Sciatic nerve (tissue), 2 donors: Measurements from ENCODE around the gene ACAA1. TPM values are rescaled to one million over a fixed set of nuclear protein-coding genes. Genes with fewer than 3 reads are reported as not detected.

ENCODE experiments used
- ATAC-seq: fragments of 200-7000 bp; cut with Tn5 transposase; one replicate; pipeline ENCODE4 v1.9.1; 2020; ENCODE audit warnings: mild to moderate bottlenecking, moderate library complexity
- DNase-seq: peaks from one replicate; pipeline ENCODE4 v3.0.0-alpha.2; 2020; ENCODE audit warnings: low spot score
- intact Hi-C: fragments of 100-400 bp; cut with DNase I; formaldehyde crosslinking; loops from one replicate; pipeline ENCODE4 v1.14.2; 2022
- total RNA-seq: library from RNA; stranded (reverse); fragmentation: NEBNext Ultra II Directional; extraction: Animal tissue kit (Norgen Biotek cat#: 25700); gene quantifications from one replicate; pipeline ENCODE4 v1.2.1, GENCODE V29; 2021
- donor health status: DM: no; HTN: no; CAD: no.
- donor health status: DM: no; HTN: no; CAD: no.

Gene ACAA1
- total RNA-seq, 1 donor from 2014 or later, result 67.6 TPM

DNA sequence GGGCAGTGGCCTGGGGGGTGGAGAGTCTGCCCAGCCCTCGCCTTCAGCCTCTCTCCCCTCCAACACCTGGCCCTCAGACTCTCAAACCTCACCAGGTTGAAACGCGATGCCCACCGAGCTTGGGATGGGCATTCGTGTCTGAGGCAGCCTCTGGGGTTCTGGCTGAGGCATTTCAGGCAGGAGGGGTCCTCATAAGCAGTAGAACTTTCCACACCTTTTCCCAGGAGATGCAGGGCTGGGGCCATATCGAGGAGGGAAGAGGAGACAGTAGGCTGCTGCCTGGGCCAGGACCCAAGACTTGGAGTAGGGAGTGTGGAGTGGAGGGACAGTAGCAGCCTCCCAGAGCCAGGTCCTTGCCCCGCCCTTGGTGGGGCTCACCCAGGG lies 24.6 kb downstream of the ACAA1 start:
- ATAC-seq (no peak), DNase-seq (no peak)
- intact Hi-C loops, result loop anchor here (10.0 kb wide), 1 partner anchor 372 kb away; no protein-coding TSS in a partner anchor

DNA sequence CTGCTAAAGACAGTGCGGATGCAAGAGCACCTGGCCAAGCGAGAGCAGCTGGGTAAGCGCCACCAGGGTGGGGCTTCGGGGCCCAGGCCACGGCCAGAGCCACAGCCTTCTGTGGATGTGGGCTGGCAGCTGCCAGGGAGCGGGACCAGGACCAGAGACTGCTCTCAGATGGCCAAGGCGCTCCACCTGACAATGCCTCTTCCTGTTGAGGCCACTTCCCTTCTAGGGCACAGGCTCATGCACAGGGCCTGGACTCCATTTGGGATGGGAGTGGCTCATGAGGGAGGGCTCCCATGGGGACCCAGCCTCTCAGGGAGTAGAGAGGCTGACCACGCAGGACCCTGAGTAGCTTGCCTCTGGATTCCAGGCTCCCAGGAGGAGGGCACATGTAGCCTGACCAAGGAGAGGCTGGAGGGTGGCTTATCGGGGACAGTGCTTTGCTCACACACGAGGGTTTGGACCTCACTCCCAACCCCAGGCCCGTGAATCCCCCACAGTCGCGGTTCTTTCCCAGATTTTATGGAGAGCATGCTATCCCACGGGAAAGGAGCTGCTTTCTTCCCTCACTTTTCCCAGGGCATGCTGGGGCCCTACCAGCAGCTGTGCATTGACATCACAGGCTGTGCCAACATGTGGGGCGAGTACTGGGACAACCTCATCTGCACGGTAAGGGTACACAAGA lies 25.1 kb downstream of the ACAA1 start:
- intact Hi-C loops, result loop anchor here (10.0 kb wide), 1 partner anchor 373 kb away; no protein-coding TSS in a partner anchor

GRCh38 chr3:38111201-38111600 lies 25.7 kb downstream of the ACAA1 start:
- intact Hi-C loops, result loop anchor here (10.0 kb wide), 1 partner anchor 374 kb away; no protein-coding TSS in a partner anchor

More for the DNA sequence above, 25.1 kb downstream of the ACAA1 start:
- no peak for DNase-seq
- no peak for ATAC-seq

GRCh38 chr3:38110314-38111050 lies 26.4 kb downstream of the ACAA1 start:
- DNase-seq, result no peak
- ATAC-seq, result no peak

More at GRCh38 chr3:38111201-38111600, 25.7 kb downstream of the ACAA1 start:
- ATAC-seq (no peak), DNase-seq (no peak)

GRCh38 chr3:38109580-38110313 lies 27.2 kb downstream of the ACAA1 start:
- intact Hi-C loops, result loop anchor here (10.0 kb wide), 1 partner anchor 375 kb away; no protein-coding TSS in a partner anchor
- DNase-seq (no peak), ATAC-seq (no peak)

More at GRCh38 chr3:38110314-38111050, 26.4 kb downstream of the ACAA1 start:
- intact Hi-C loops, result loop anchor here (10.0 kb wide), 1 partner anchor 374 kb away; no protein-coding TSS in a partner anchor

GRCh38 chr3:38108649-38109579 lies 28.0 kb downstream of the ACAA1 start:
- intact Hi-C loops, result no loop called here
- no peak for DNase-seq
- no peak for ATAC-seq

GRCh38 chr3:38107911-38108648 lies 28.8 kb downstream of the ACAA1 start:
- DNase-seq, result no peak
- ATAC-seq, result no peak
- intact Hi-C loops, result no loop called here

- intact Hi-C loops, result no loop called here
- ATAC-seq, result no peak
- DNase-seq, result no peak
Observed at GRCh38 chr3:38105525-38105924, 31.4 kb downstream of the ACAA1 start.

DNA sequence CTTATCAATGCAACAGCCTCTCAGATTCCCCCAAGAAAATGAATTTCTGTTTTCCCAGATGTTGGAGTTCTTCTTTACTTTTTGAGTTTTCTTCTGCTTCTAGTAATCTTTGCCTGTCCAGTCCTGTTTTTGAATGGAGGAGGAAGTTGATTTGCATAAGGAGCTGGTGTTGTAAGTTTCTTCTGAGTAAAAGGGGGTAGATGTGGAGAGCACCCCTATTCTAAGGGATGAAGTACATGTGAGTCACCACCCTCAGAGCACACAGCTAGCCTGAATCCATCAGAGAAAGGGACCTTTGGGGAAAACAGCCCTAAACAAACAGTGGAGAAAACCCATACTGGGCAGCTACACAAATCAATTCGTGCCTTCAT lies 34.5 kb downstream of the ACAA1 start:
- intact Hi-C loops, result no loop called here
- ATAC-seq (no peak), DNase-seq (no peak)

DNA sequence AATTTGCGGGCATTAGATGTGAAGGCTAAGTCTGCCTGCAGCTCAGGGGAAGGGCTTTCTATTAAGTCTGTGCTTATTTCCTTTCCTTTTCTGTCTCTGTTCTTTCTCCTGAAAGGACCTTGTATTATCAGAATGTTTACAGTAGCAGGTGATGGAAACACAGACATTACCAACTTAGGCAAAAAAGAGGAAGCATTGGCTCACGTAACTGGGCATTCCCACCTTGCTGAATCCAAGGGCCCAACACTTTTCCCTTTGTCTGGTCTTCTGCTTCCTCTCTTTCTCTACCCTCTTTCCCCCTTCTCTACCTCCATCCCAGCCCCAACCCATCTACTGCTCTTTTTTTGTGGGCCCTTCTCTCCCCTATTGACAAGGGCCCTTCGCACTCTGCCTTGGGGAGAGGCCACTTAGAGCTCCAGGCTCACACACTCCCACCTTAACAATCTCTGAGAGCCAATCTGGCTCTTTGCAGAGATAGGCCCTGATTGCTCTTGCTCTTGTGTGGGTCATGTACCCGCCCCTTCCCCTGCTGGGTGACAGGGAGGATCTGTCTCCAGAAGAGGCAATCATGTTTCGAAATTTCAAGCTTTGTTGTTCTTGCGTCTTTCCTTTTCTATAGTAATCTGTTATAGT lies 35.0 kb downstream of the ACAA1 start:
- intact Hi-C loops, result no loop called here
- ATAC-seq (no peak), DNase-seq (no peak)

DNA sequence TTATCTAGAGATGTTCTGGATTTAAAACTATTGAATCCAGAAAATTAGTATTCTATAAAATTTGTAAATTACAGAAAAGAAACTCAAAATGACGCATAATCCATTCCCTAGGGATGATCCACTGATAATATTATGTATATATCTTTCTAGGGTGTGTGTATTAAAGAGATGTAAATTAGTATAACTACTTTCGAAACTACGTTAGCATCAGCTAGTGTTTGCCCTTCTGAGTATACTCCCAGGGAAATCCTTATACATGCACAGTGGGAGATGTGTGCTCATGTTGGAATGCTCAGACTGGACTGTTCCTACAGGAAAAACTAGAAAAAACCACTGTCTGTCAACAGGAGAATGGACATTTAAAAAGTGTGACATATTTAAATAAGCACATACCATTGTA lies 36.4 kb downstream of the ACAA1 start:
- ATAC-seq, result no peak
- intact Hi-C loops, result no loop called here
- DNase-seq, result no peak

DNA sequence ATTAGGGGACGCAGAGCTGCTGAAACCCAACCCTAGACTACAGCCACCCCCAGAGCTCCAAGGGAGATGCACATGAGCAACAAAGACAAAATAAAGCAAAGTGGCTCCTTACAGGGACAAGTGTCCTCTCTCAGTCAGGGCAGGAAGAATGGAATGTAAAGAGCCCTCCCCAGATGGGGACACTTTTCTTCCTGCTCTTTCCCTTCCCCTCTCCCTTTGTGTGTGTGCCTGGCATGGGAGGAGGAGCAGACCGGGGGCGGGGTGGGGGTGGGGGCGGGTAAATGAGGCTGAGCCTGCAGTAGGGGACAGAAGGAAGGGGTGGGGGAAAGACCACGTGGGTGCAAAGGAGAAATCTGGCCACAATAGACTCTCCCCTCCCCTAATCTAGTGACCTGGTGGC lies 37.4 kb downstream of the ACAA1 start:
- no peak for DNase-seq
- intact Hi-C loops, result no loop called here
- no peak for ATAC-seq

- ATAC-seq (no peak), DNase-seq (no peak)
- intact Hi-C loops, result no loop called here
Observed at GRCh38 chr3:38098376-38098723, 38.6 kb downstream of the ACAA1 start.

GRCh38 chr3:38097446-38098375 lies 39.2 kb downstream of the ACAA1 start:
- intact Hi-C loops, result no loop called here
- no peak for ATAC-seq
- no peak for DNase-seq

GRCh38 chr3:38095669-38096483 lies 41.1 kb downstream of the ACAA1 start:
- intact Hi-C loops, result no loop called here
- ATAC-seq (no peak), DNase-seq (no peak)

GRCh38 chr3:38094999-38095398 lies 41.9 kb downstream of the ACAA1 start:
- ATAC-seq (no peak), DNase-seq (no peak)
- intact Hi-C loops, result no loop called here
